HEK293 (cell line): ENCODE data around the gene TRIM27.

Experiments
- CTCF ChIA-PET: fragments of 350-600 bp; formaldehyde crosslinking; extraction: SDS; loops from one replicate; lab custom pipeline; 2021; ENCODE audit warnings: antibody characterized with exemption; lab: Yijun Ruan, JAX
- POLR2A ChIA-PET: fragments of 300-600 bp; formaldehyde crosslinking; extraction: SDS; loops from one replicate; lab custom pipeline; 2020; ENCODE audit warnings: antibody characterized with exemption, inconsistent platforms; lab: Yijun Ruan, JAX
- H3K27ac ChIP-seq: fragments of 200-500 bp; sonication (Bioruptor generic); 2 replicates; pipeline ENCODE4 v1.5.1; 2014; ENCODE audit warnings: low read depth, low read length, control low read depth, inconsistent platforms; ENCODE audit errors: extremely low read depth
- H3K36me3 ChIP-seq, 2 experiments: fragments of 200-500 bp in 1 of 2; sonication (Bioruptor generic) in 1 of 2; 1 replicate in 1 of 2; 2 replicates in 1 of 2; pipeline ENCODE4 v1.5.1; 2014 to 2017; ENCODE audit warnings: inconsistent platforms in 2 of 2, low read length in 2 of 2; ENCODE audit not compliant: control insufficient read depth in 2 of 2, insufficient read depth in 1 of 2
- H3K4me1 ChIP-seq: fragments of 200-500 bp; sonication (Bioruptor generic); 2 replicates; pipeline ENCODE4 v1.5.1; 2014; ENCODE audit warnings: mild to moderate bottlenecking, low read length, inconsistent platforms; ENCODE audit not compliant: control insufficient read depth, insufficient read depth
- H3K4me3 ChIP-seq: 2 replicates; pipeline ENCODE4 v1.5.1; 2011; ENCODE audit warnings: low read depth, mild to moderate bottlenecking, control low read depth, low read length, moderate library complexity
- H3K9me3 ChIP-seq: fragments of 200-500 bp; sonication (Bioruptor generic); 2 replicates; pipeline ENCODE4 v1.5.1; 2014; ENCODE audit warnings: low read depth, low read length, inconsistent platforms; ENCODE audit not compliant: control insufficient read depth, insufficient read depth
- BCL11A ChIP-seq: fragments of 450-650 bp; formaldehyde crosslinking; IDR thresholded peaks from 2 replicates; pipeline ENCODE4 v1.5.1; 2016; ENCODE audit warnings: low read depth, missing biosample characterization, missing genetic modification characterization
- GLI4 ChIP-seq: fragments of 450-650 bp; formaldehyde crosslinking; IDR thresholded peaks from 2 replicates; pipeline ENCODE4 v1.5.1; 2016; ENCODE audit warnings: missing biosample characterization, missing genetic modification characterization
- GLIS2 ChIP-seq: fragments of 450-650 bp; formaldehyde crosslinking; IDR thresholded peaks from 2 replicates; pipeline ENCODE4 v1.5.1; 2016; ENCODE audit warnings: missing biosample characterization, missing genetic modification characterization
- IKZF3 ChIP-seq: fragments of 450-650 bp; IDR thresholded peaks from 2 replicates; pipeline ENCODE4 v1.5.0; 2018; ENCODE audit warnings: missing biosample characterization, mild to moderate bottlenecking, missing genetic modification characterization, moderate library complexity
- OVOL3 ChIP-seq: fragments of 450-650 bp; formaldehyde crosslinking; IDR thresholded peaks from 2 replicates; pipeline ENCODE4 v1.5.1; 2016; ENCODE audit warnings: missing biosample characterization, missing genetic modification characterization
- PRDM1 ChIP-seq: fragments of 450-650 bp; formaldehyde crosslinking; IDR thresholded peaks from 2 replicates; pipeline ENCODE4; 2016; ENCODE audit warnings: missing biosample characterization, missing genetic modification characterization
- PRDM10 ChIP-seq: fragments of 450-650 bp; formaldehyde crosslinking; IDR thresholded peaks from 2 replicates; pipeline ENCODE4 v1.5.1; 2016; ENCODE audit warnings: missing biosample characterization, missing genetic modification characterization
- REPIN1 ChIP-seq: fragments of 450-650 bp; formaldehyde crosslinking; IDR thresholded peaks from 2 replicates; pipeline ENCODE4 v1.5.1; 2017; ENCODE audit warnings: missing biosample characterization, missing genetic modification characterization, low read depth
- SCRT2 ChIP-seq: fragments of 450-650 bp; formaldehyde crosslinking; IDR thresholded peaks from 2 replicates; pipeline ENCODE4 v1.5.1; 2016; ENCODE audit warnings: missing biosample characterization, missing genetic modification characterization
- ZBTB17 ChIP-seq: fragments of 450-650 bp; formaldehyde crosslinking; IDR thresholded peaks from 2 replicates; pipeline ENCODE4 v1.5.1; 2016; ENCODE audit warnings: missing biosample characterization, missing genetic modification characterization
- ZBTB21 ChIP-seq: fragments of 450-650 bp; formaldehyde crosslinking; IDR thresholded peaks from 2 replicates; pipeline ENCODE4 v1.5.1; 2017; ENCODE audit warnings: missing biosample characterization, missing genetic modification characterization
- ZBTB6 ChIP-seq: fragments of 450-650 bp; formaldehyde crosslinking; IDR thresholded peaks from 2 replicates; pipeline ENCODE4 v1.5.1; 2017; ENCODE audit warnings: missing biosample characterization, missing genetic modification characterization
- ZBTB8A ChIP-seq: fragments of 450-650 bp; formaldehyde crosslinking; IDR thresholded peaks from 2 replicates; pipeline ENCODE4 v1.5.1; 2016; ENCODE audit warnings: missing biosample characterization, missing genetic modification characterization
- ZFP69B ChIP-seq: fragments of 450-650 bp; formaldehyde crosslinking; IDR thresholded peaks from 2 replicates; pipeline ENCODE4 v1.5.1; 2016; ENCODE audit warnings: missing biosample characterization, missing genetic modification characterization
- ZNF146 ChIP-seq: fragments of 450-650 bp; formaldehyde crosslinking; IDR thresholded peaks from 2 replicates; pipeline ENCODE4 v1.5.1; 2016; ENCODE audit warnings: missing biosample characterization, missing genetic modification characterization
- ZNF223 ChIP-seq: fragments of 450-650 bp; formaldehyde crosslinking; IDR thresholded peaks from 2 replicates; pipeline ENCODE4 v1.5.1; 2016; ENCODE audit warnings: missing biosample characterization, missing genetic modification characterization
- ZNF23 ChIP-seq: fragments of 450-650 bp; formaldehyde crosslinking; IDR thresholded peaks from 2 replicates; pipeline ENCODE4 v1.5.1; 2016; ENCODE audit warnings: missing biosample characterization, missing genetic modification characterization, borderline replicate concordance
- ZNF239 ChIP-seq: fragments of 450-650 bp; formaldehyde crosslinking; IDR thresholded peaks from 2 replicates; pipeline ENCODE4 v1.5.1; 2016; ENCODE audit warnings: missing biosample characterization, missing genetic modification characterization
- ZNF266 ChIP-seq: fragments of 450-650 bp; formaldehyde crosslinking; IDR thresholded peaks from 2 replicates; pipeline ENCODE4 v1.5.1; 2016; ENCODE audit warnings: missing biosample characterization, missing genetic modification characterization, low read depth
- ZNF302 ChIP-seq: fragments of 450-650 bp; formaldehyde crosslinking; IDR thresholded peaks from 2 replicates; pipeline ENCODE4 v1.5.1; 2016; ENCODE audit warnings: missing biosample characterization, missing genetic modification characterization, low read depth
- ZNF335 ChIP-seq: fragments of 450-650 bp; formaldehyde crosslinking; conservative IDR thresholded peaks from 2 replicates; pipeline ENCODE4 v1.5.1; 2016; ENCODE audit warnings: missing biosample characterization, missing genetic modification characterization
- ZNF426 ChIP-seq: fragments of 450-650 bp; formaldehyde crosslinking; IDR thresholded peaks from 2 replicates; pipeline ENCODE4 v1.5.1; 2017; ENCODE audit warnings: missing biosample characterization, missing genetic modification characterization, mild to moderate bottlenecking, inconsistent platforms, moderate library complexity
- TF ChIP-seq, protein P1 (sequence below): fragments of 450-650 bp; formaldehyde crosslinking; IDR thresholded peaks from 2 replicates; pipeline ENCODE4 v1.5.1; 2016; ENCODE audit warnings: missing biosample characterization, missing genetic modification characterization, borderline replicate concordance
- TF ChIP-seq, protein P2 (sequence below): fragments of 450-650 bp; formaldehyde crosslinking; IDR thresholded peaks from 2 replicates; pipeline ENCODE4 v1.5.1; 2017; ENCODE audit warnings: missing biosample characterization, missing genetic modification characterization
- TF ChIP-seq, protein P3 (sequence below): fragments of 450-650 bp; formaldehyde crosslinking; conservative IDR thresholded peaks from 2 replicates; pipeline ENCODE4 v1.5.1; 2016; ENCODE audit warnings: low read depth, missing biosample characterization, missing genetic modification characterization

The TRIM27 gene

GRCh38 chr6:28953585-28954258 lies 29.9 kb upstream of the TRIM27 start:
- TF ChIP-seq, protein P1, sequence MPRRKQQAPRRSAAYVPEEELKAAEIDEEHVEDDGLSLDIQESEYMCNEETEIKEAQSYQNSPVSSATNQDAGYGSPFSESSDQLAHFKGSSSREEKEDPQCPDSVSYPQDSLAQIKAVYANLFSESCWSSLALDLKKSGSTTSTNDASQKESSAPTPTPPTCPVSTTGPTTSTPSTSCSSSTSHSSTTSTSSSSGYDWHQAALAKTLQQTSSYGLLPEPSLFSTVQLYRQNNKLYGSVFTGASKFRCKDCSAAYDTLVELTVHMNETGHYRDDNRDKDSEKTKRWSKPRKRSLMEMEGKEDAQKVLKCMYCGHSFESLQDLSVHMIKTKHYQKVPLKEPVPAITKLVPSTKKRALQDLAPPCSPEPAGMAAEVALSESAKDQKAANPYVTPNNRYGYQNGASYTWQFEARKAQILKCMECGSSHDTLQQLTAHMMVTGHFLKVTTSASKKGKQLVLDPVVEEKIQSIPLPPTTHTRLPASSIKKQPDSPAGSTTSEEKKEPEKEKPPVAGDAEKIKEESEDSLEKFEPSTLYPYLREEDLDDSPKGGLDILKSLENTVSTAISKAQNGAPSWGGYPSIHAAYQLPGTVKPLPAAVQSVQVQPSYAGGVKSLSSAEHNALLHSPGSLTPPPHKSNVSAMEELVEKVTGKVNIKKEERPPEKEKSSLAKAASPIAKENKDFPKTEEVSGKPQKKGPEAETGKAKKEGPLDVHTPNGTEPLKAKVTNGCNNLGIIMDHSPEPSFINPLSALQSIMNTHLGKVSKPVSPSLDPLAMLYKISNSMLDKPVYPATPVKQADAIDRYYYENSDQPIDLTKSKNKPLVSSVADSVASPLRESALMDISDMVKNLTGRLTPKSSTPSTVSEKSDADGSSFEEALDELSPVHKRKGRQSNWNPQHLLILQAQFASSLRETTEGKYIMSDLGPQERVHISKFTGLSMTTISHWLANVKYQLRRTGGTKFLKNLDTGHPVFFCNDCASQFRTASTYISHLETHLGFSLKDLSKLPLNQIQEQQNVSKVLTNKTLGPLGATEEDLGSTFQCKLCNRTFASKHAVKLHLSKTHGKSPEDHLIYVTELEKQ (tag by site-specific recombination) = no peak
- no peak for TF ChIP-seq ZNF239 (tag by site-specific recombination)
- no peak; the same call in 1 of the 2 replicates for TF ChIP-seq IKZF3 (tag by site-specific recombination)
- no peak for TF ChIP-seq ZBTB8A (tag by site-specific recombination)
- no peak for TF ChIP-seq ZNF23
- TF ChIP-seq ZNF223 (tag by site-specific recombination) = no peak
- no peak for TF ChIP-seq ZNF302 (tag by site-specific recombination)
- no peak for TF ChIP-seq ZNF146 (tag by site-specific recombination)
- TF ChIP-seq PRDM10 (tag by site-specific recombination) = peak; percentile 58
- TF ChIP-seq GLI4 (tag by site-specific recombination) = no peak
- no peak for TF ChIP-seq ZBTB6 (tag by site-specific recombination)
- TF ChIP-seq, protein P2, sequence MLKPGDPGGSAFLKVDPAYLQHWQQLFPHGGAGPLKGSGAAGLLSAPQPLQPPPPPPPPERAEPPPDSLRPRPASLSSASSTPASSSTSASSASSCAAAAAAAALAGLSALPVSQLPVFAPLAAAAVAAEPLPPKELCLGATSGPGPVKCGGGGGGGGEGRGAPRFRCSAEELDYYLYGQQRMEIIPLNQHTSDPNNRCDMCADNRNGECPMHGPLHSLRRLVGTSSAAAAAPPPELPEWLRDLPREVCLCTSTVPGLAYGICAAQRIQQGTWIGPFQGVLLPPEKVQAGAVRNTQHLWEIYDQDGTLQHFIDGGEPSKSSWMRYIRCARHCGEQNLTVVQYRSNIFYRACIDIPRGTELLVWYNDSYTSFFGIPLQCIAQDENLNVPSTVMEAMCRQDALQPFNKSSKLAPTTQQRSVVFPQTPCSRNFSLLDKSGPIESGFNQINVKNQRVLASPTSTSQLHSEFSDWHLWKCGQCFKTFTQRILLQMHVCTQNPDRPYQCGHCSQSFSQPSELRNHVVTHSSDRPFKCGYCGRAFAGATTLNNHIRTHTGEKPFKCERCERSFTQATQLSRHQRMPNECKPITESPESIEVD (tag by site-specific recombination) = no peak
- no peak for TF ChIP-seq PRDM1 (tag by site-specific recombination)
- peak; percentile 92 for TF ChIP-seq SCRT2 (tag by site-specific recombination)
- TF ChIP-seq ZNF335 (tag by site-specific recombination) = peak; percentile 51; the same call in 1 of the 2 replicates
- TF ChIP-seq ZBTB17 (tag by site-specific recombination) = no peak
- TF ChIP-seq ZFP69B (tag by site-specific recombination) = no peak
- TF ChIP-seq GLIS2 = no peak
- TF ChIP-seq, protein P3, sequence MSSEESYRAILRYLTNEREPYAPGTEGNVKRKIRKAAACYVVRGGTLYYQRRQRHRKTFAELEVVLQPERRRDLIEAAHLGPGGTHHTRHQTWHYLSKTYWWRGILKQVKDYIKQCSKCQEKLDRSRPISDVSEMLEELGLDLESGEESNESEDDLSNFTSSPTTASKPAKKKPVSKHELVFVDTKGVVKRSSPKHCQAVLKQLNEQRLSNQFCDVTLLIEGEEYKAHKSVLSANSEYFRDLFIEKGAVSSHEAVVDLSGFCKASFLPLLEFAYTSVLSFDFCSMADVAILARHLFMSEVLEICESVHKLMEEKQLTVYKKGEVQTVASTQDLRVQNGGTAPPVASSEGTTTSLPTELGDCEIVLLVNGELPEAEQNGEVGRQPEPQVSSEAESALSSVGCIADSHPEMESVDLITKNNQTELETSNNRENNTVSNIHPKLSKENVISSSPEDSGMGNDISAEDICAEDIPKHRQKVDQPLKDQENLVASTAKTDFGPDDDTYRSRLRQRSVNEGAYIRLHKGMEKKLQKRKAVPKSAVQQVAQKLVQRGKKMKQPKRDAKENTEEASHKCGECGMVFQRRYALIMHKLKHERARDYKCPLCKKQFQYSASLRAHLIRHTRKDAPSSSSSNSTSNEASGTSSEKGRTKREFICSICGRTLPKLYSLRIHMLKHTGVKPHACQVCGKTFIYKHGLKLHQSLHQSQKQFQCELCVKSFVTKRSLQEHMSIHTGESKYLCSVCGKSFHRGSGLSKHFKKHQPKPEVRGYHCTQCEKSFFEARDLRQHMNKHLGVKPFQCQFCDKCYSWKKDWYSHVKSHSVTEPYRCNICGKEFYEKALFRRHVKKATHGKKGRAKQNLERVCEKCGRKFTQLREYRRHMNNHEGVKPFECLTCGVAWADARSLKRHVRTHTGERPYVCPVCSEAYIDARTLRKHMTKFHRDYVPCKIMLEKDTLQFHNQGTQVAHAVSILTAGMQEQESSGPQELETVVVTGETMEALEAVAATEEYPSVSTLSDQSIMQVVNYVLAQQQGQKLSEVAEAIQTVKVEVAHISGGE = peak; percentile 74
- no peak for TF ChIP-seq ZNF426
- TF ChIP-seq REPIN1 (tag by site-specific recombination) = no peak
- TF ChIP-seq ZNF266 (tag by site-specific recombination) = no peak
- TF ChIP-seq BCL11A (tag by site-specific recombination) = no peak
- TF ChIP-seq OVOL3 (tag by site-specific recombination) = no peak
- TF ChIP-seq ZBTB21 (tag by site-specific recombination) = no peak
- TF ChIP-seq, all 188 proteins: peak for 4
- no peaks in the 10 kb centered on the region for H3K36me3 ChIP-seq
- ChIA-PET CTCF (interaction anchor here (0.9 kb wide), 1 partner anchor 10 kb away, joined by 4 read pairs; no protein-coding TSS in a partner anchor), POLR2A (interaction anchor here (1.0 to 2.2 kb wide), 5 partner anchors 12 to 62 kb away, joined by 3 to 7 read pairs (median 3); no protein-coding TSS in a partner anchor)
- H3K27ac ChIP-seq = peak overlapping the region; percentile 26; the same call in 1 of the 2 replicates
- H3K9me3 ChIP-seq = no peaks in the 10 kb centered on the region
- peaks cover 3% of the 10 kb centered on the region for H3K4me1 ChIP-seq
- peak overlapping the region; percentile 65 for H3K4me3 ChIP-seq
